ENCODE measurements around the gene OGT. TPM values are rescaled to one million over a fixed set of nuclear protein-coding genes. Genes with fewer than 3 reads are reported as not detected.

Gene OGT
- total RNA-seq, 1 experiment from 2014 or later, result 191 TPM

DNA sequence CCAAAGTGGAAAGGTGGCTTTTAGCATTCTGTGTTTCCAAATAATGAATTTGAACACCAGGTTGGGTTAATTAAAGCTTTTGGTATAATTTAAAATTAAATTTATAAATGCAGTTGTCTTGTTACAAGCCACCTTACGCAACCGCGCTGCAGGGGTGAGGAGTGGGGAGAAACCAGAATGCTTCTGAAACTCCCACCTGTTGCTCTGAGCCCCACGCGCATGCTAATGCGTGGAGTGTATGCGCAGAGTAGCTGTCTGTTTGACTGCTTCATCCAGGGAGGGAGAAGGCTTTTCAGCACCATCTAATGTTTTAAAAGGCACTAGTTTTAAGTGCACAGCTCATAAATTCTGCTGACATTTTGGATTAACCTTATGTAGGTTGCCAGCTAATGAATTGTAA, 12.5 kb downstream of the OGT start:
- H3K27me3 Mint-ChIP-seq (ENCODE audit: unreplicated experiment), result no peaks in the 10 kb centered on the region
- peaks cover 50% of the 10 kb centered on the region for H3K36me3 Mint-ChIP-seq (ENCODE audit: insufficient read depth, unreplicated experiment)
- H3K9me3 Mint-ChIP-seq (ENCODE audit: low read depth, unreplicated experiment), result no peaks in the 10 kb centered on the region
- no TSS peak for BruUV-seq (replicated peaks)
- TF ChIP-seq, protein P1, sequence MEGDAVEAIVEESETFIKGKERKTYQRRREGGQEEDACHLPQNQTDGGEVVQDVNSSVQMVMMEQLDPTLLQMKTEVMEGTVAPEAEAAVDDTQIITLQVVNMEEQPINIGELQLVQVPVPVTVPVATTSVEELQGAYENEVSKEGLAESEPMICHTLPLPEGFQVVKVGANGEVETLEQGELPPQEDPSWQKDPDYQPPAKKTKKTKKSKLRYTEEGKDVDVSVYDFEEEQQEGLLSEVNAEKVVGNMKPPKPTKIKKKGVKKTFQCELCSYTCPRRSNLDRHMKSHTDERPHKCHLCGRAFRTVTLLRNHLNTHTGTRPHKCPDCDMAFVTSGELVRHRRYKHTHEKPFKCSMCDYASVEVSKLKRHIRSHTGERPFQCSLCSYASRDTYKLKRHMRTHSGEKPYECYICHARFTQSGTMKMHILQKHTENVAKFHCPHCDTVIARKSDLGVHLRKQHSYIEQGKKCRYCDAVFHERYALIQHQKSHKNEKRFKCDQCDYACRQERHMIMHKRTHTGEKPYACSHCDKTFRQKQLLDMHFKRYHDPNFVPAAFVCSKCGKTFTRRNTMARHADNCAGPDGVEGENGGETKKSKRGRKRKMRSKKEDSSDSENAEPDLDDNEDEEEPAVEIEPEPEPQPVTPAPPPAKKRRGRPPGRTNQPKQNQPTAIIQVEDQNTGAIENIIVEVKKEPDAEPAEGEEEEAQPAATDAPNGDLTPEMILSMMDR (IDR thresholded peaks at IDR 0.05; ENCODE audit: unreplicated experiment), result no peak
- DNase-seq, result no peak
- intact Hi-C loops (cut with micrococcal nuclease; ENCODE audit: unreplicated experiment), result no loop called here
- peaks cover 32% of the 10 kb centered on the region for H3K4me1 Mint-ChIP-seq (ENCODE audit: low read depth, unreplicated experiment)
- no peak overlapping the region for H3K4me3 Mint-ChIP-seq (ENCODE audit: low read depth, unreplicated experiment)
- CTCF ChIA-PET, result no interaction called here
- H3K27ac Mint-ChIP-seq (ENCODE audit: unreplicated experiment), result no peak overlapping the region

DNA sequence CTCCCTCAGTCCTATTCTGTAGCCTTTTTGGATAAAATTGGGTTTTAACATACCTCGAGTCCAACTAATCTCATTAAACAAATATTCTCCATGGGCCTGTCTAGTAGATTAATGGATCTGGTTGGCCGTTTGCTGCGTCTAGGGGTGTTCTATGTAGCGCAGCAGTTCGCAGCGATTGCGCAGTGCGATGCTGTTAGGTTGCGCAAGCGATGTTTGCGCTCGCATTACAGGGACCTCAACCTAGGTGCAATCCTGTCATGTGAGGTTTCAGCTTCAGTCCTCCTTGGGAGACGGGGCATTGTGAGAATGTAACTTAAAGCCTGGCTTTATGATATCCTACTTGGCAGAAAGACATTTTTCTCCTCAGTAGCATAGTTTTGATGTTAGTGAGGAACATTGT, 14.0 kb downstream of the OGT start:
- TF ChIP-seq, protein P1 (IDR thresholded peaks at IDR 0.05; ENCODE audit: unreplicated experiment), result no peak
- CTCF ChIA-PET, result interaction anchor here (0.6 kb wide), 1 partner anchor 105 kb away, joined by 3 read pairs; no protein-coding TSS in a partner anchor
- DNase-seq, result no peak
- BruUV-seq (replicated peaks), result no TSS peak
- Mint-ChIP-seq H3K4me1 (ENCODE audit: low read depth, unreplicated experiment) (peaks cover 19% of the 10 kb centered on the region), H3K27me3 (ENCODE audit: unreplicated experiment) (no peaks in the 10 kb centered on the region), H3K9me3 (ENCODE audit: low read depth, unreplicated experiment) (no peaks in the 10 kb centered on the region), H3K36me3 (ENCODE audit: insufficient read depth, unreplicated experiment) (peaks cover 46% of the 10 kb centered on the region), H3K4me3 (ENCODE audit: low read depth, unreplicated experiment) (no peak overlapping the region), H3K27ac (ENCODE audit: unreplicated experiment) (no peak overlapping the region)
- intact Hi-C loops (cut with micrococcal nuclease; ENCODE audit: unreplicated experiment), result no loop called here

DNA sequence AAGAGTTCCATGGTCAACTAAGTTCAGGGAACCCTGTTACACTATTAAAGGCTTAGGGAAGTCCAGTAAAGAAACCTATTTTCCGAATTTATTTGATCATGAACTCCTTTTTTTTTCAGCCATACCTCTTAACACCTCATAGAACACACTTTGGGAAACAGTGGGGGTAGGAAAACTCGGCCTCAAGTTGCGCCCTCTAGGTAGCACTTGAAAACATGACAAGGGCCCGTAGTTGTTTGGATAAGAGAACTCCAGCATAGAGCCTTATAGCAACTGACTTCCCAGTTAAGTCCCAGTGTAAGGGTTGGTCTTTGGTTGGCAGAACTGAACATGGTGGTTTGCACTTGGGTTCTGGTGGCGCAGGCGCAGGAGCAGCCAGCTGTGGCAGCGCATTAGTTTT, 14.4 kb downstream of the OGT start:
- TSS peak; percentile 1 for BruUV-seq (replicated peaks)
- CTCF ChIA-PET, result no interaction called here

DNA sequence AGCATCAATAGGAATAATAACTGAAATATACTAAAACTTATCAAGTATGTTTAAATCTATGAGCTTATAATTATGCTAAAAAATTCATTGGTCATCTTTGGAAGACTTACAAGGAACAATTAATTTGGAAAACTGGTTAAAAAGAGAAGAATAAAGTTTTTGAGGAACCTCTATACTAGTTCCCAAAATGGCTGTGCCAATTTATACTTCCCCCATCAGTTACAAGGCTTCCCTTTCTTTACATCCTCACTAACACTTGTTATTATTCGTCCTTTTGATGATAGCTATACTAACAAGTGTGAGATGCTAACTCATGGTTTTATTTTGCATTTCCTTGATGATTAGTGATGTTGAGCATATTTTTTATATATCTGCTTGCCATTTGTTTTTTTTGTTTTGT, 17.1 kb downstream of the OGT start:
- CTCF ChIA-PET, result interaction anchor here (0.9 kb wide), 1 partner anchor 184 kb away, joined by 4 read pairs; the partner anchor contains the start of gene TAF1
- DNase-seq, result no peak
- H3K36me3 Mint-ChIP-seq (ENCODE audit: insufficient read depth, unreplicated experiment), result peaks cover 58% of the 10 kb centered on the region
- TF ChIP-seq, protein P1 (IDR thresholded peaks at IDR 0.05; ENCODE audit: unreplicated experiment), result no peak
- peaks cover 5% of the 10 kb centered on the region for H3K4me1 Mint-ChIP-seq (ENCODE audit: low read depth, unreplicated experiment)
- H3K27me3 Mint-ChIP-seq (ENCODE audit: unreplicated experiment), result no peaks in the 10 kb centered on the region
- no peaks in the 10 kb centered on the region for H3K9me3 Mint-ChIP-seq (ENCODE audit: low read depth, unreplicated experiment)
- no peak overlapping the region for H3K27ac Mint-ChIP-seq (ENCODE audit: unreplicated experiment)
- no TSS peak for BruUV-seq (replicated peaks)
- intact Hi-C loops (cut with micrococcal nuclease; ENCODE audit: unreplicated experiment), result no loop called here
- H3K4me3 Mint-ChIP-seq (ENCODE audit: low read depth, unreplicated experiment), result no peak overlapping the region

More for the DNA sequence above, 14.4 kb downstream of the OGT start:
- H3K4me1 Mint-ChIP-seq (ENCODE audit: low read depth, unreplicated experiment), result peaks cover 14% of the 10 kb centered on the region
- no peak overlapping the region for H3K27ac Mint-ChIP-seq (ENCODE audit: unreplicated experiment)
- no peaks in the 10 kb centered on the region for H3K9me3 Mint-ChIP-seq (ENCODE audit: low read depth, unreplicated experiment)
- no peaks in the 10 kb centered on the region for H3K27me3 Mint-ChIP-seq (ENCODE audit: unreplicated experiment)
- peaks cover 47% of the 10 kb centered on the region for H3K36me3 Mint-ChIP-seq (ENCODE audit: insufficient read depth, unreplicated experiment)
- intact Hi-C loops (cut with micrococcal nuclease; ENCODE audit: unreplicated experiment), result no loop called here
- TF ChIP-seq, protein P1 (IDR thresholded peaks at IDR 0.05; ENCODE audit: unreplicated experiment), result no peak
- DNase-seq, result no peak
- H3K4me3 Mint-ChIP-seq (ENCODE audit: low read depth, unreplicated experiment), result no peak overlapping the region
